SU-DHL-6 (cell line): ENCODE results near the gene ZNF74.

Experiments used
- CTCF ChIP-seq: fragments of 200-600 bp; sonication (generic); IDR thresholded peaks from one replicate; pipeline ENCODE4 v1.5.1; 2017; ENCODE audit warnings: antibody characterized with exemption, mild to moderate bottlenecking, low read length, moderate library complexity; ENCODE audit not compliant: insufficient read depth, poor library complexity, severe bottlenecking
- EZH2phosphoT487 ChIP-seq: fragments of 200-600 bp; sonication (generic), shearing (Covaris generic); conservative IDR thresholded peaks from 2 replicates; pipeline ENCODE4 v1.6.1; 2018; ENCODE audit warnings: mild to moderate bottlenecking, antibody characterized with exemption, low read length, moderate library complexity, mixed read lengths

- TF ChIP-seq CTCF (no peak), EZH2phosphoT487 (no peak)
Observed at GRCh38 chr22:20433686-20434241, 39.8 kb downstream of the ZNF74 start.
